GM12878 (cell line): ENCODE results near the gene CHMP4B. TPM values are rescaled to one million over a fixed set of nuclear protein-coding genes. Genes with fewer than 3 reads are reported as not detected.

ENCODE experiments used
- ATAC-seq: fragments of 200-7000 bp; cut with Tn5 transposase; 3 replicates; pipeline ENCODE4 v1.9.1; 2020; ENCODE audit warnings: mild to moderate bottlenecking, moderate library complexity
- BruUV-seq: library from RNA; stranded (reverse); fragments of 400-500 nt; replicated peaks from 2 replicates; lab custom pipeline; 2021; lab: Mats Ljungman, UMichigan
- CTCF ChIA-PET: fragments of 300-600 bp; sonication (Branson Sonifier 250); formaldehyde crosslinking; extraction: SDS; loops from one replicate; lab custom pipeline; 2021; ENCODE audit warnings: inconsistent platforms; lab: Yijun Ruan, JAX
- POLR2A ChIA-PET: fragments of 350-600 bp; formaldehyde crosslinking; extraction: SDS; loops from one replicate; lab custom pipeline; 2021; ENCODE audit warnings: inconsistent platforms; lab: Charles Lee
- RAD21 ChIA-PET: fragments of 300-600 bp; sonication (Branson Sonifier 250); formaldehyde crosslinking; loops from one replicate; lab custom pipeline; 2023; ENCODE audit warnings: antibody characterized with exemption; ENCODE audit not compliant: unreplicated experiment; lab: Charles Lee
- SMC1A ChIA-PET: fragments of 300-600 bp; sonication (Branson Sonifier 250); formaldehyde crosslinking; loops from one replicate; lab custom pipeline; 2023; ENCODE audit not compliant: unreplicated experiment, uncharacterized antibody; lab: Charles Lee
- DNase-seq: peaks from one replicate; pipeline ENCODE4 v3.0.0-alpha.2; 2011; ENCODE audit warnings: low read depth, low spot score
- FAIRE-seq: peaks from 3 replicates; lab custom pipeline; 2011; peaks lifted over from hg19 to GRCh38; lab: Jason Lieb, UNC
- H2AFZ ChIP-seq: 2 replicates; pipeline ENCODE4 v1.6.0; 2011; ENCODE audit warnings: low read depth, low read length, control low read depth; ENCODE audit not compliant: control insufficient read depth
- H3K27ac ChIP-seq: 2 replicates; pipeline ENCODE4 v1.5.1; 2011; ENCODE audit warnings: control low read depth; ENCODE audit not compliant: control insufficient read depth, insufficient read depth
- H3K27me3 ChIP-seq, 2 experiments: replicated peaks in 1 of 2; 2 replicates each; pipeline versions ENCODE4 v1.6.0 to v1.6.1; 2011; ENCODE audit warnings: low read length in 1 of 2; ENCODE audit not compliant: control insufficient read depth in 2 of 2, insufficient read depth in 2 of 2
- H3K36me3 ChIP-seq, 2 experiments: 2 replicates each; pipeline ENCODE4 v1.5.1; 2011; ENCODE audit warnings: low read length in 1 of 2; ENCODE audit not compliant: control insufficient read depth in 2 of 2, insufficient read depth in 2 of 2
- H3K4me1 ChIP-seq: 2 replicates; pipeline ENCODE4 v1.6.1; 2011; ENCODE audit warnings: mild to moderate bottlenecking, low read length, moderate library complexity, mixed read lengths; ENCODE audit not compliant: control insufficient read depth, insufficient read depth
- H3K4me2 ChIP-seq: 2 replicates; pipeline ENCODE4 v1.6.0; 2011; ENCODE audit warnings: control low read depth; ENCODE audit not compliant: control insufficient read depth, insufficient read depth
- H3K4me3 ChIP-seq: fragments of 200-600 bp; sonication (generic); 2 replicates; pipeline ENCODE4 v1.5.1; 2016
- H3K79me2 ChIP-seq: 2 replicates; pipeline ENCODE4 v1.6.0; 2011; ENCODE audit warnings: low read length; ENCODE audit not compliant: control insufficient read depth, insufficient read depth
- H3K9ac ChIP-seq: 2 replicates; pipeline ENCODE4 v1.8.0; 2011; ENCODE audit warnings: low read length, control low read depth, mixed read lengths; ENCODE audit not compliant: control insufficient read depth, insufficient read depth
- H3K9me3 ChIP-seq: replicated peaks from 3 replicates; pipeline ENCODE4 v1.5.1; 2011; ENCODE audit warnings: mild to moderate bottlenecking, low read length; ENCODE audit not compliant: control insufficient read depth, insufficient read depth
- H4K20me1 ChIP-seq: 2 replicates; pipeline ENCODE4 v1.6.0; 2011; ENCODE audit not compliant: control insufficient read depth, insufficient read depth
- BACH1 ChIP-seq: fragments of 450-650 bp; IDR thresholded peaks from 2 replicates; pipeline ENCODE4 v1.6.1; 2017; ENCODE audit warnings: mild to moderate bottlenecking, borderline replicate concordance
- BCLAF1 ChIP-seq: fragments of 450-650 bp; IDR thresholded peaks from 2 replicates; pipeline ENCODE4 v1.6.1; 2017; ENCODE audit warnings: antibody characterized with exemption, mild to moderate bottlenecking, moderate library complexity
- BRCA1 ChIP-seq: IDR thresholded peaks from 2 replicates; pipeline ENCODE4 v1.6.1; 2011; ENCODE audit warnings: low read depth, low read length, improper control_type of control experiment
- CHD2 ChIP-seq: IDR thresholded peaks from 2 replicates; pipeline ENCODE4 v1.6.1; 2011; ENCODE audit warnings: low read depth, low read length, improper control_type of control experiment, borderline replicate concordance
- EED ChIP-seq: sonication (generic); IDR thresholded peaks from 2 replicates; pipeline ENCODE4 v1.6.1; 2016; ENCODE audit warnings: antibody characterized with exemption, low read depth
- FOS ChIP-seq: IDR thresholded peaks from 3 replicates; pipeline ENCODE4 v1.6.1; 2011; ENCODE audit warnings: borderline replicate concordance; ENCODE audit not compliant: insufficient read length; ENCODE audit errors: extremely low read depth
- FOXK2 ChIP-seq: fragments of 450-650 bp; IDR thresholded peaks from 2 replicates; pipeline ENCODE4 v1.6.1; 2017; ENCODE audit warnings: mild to moderate bottlenecking, moderate library complexity
- KDM1A ChIP-seq: fragments of 200-600 bp; sonication (generic); IDR thresholded peaks from 2 replicates; pipeline ENCODE4 v1.6.1; 2016; ENCODE audit warnings: borderline replicate concordance
- MTA2 ChIP-seq: fragments of 450-650 bp; IDR thresholded peaks from 2 replicates; pipeline ENCODE4 v1.6.1; 2016; ENCODE audit warnings: low read depth, mild to moderate bottlenecking, moderate library complexity
- PAX5 ChIP-seq: IDR thresholded peaks from 2 replicates; pipeline ENCODE4 v1.6.1; 2011; ENCODE audit warnings: low read depth, low read length, borderline replicate concordance
- POLR2AphosphoS5 ChIP-seq: IDR thresholded peaks from 2 replicates; pipeline ENCODE4 v1.6.1; 2011; ENCODE audit warnings: mild to moderate bottlenecking, low read length, inconsistent platforms
- SUZ12 ChIP-seq: fragments of 200-600 bp; sonication (generic); IDR thresholded peaks from one replicate; pipeline ENCODE4 v1.6.1; 2018; ENCODE audit warnings: antibody characterized with exemption, mild to moderate bottlenecking; ENCODE audit not compliant: unreplicated experiment
- YBX1 ChIP-seq: fragments of 450-650 bp; IDR thresholded peaks from 2 replicates; pipeline ENCODE4 v1.6.1; 2016; ENCODE audit warnings: antibody characterized with exemption
- YY1 ChIP-seq: IDR thresholded peaks from 2 replicates; pipeline ENCODE4 v1.6.1; 2011; ENCODE audit warnings: low read depth, mild to moderate bottlenecking, low read length
- ZBED1 ChIP-seq: IDR thresholded peaks from 2 replicates; pipeline ENCODE4 v1.6.1; 2016; ENCODE audit warnings: borderline replicate concordance
- ZNF207 ChIP-seq: fragments of 450-650 bp; IDR thresholded peaks from 2 replicates; pipeline ENCODE4 v1.6.1; 2014; ENCODE audit warnings: antibody characterized with exemption, mild to moderate bottlenecking, borderline replicate concordance
- ZNF384 ChIP-seq: IDR thresholded peaks from 2 replicates; pipeline ENCODE4 v1.6.1; 2012; ENCODE audit warnings: low read depth, mild to moderate bottlenecking, low read length, improper control_type of control experiment, borderline replicate concordance
- ZZZ3 ChIP-seq: IDR thresholded peaks from 2 replicates; pipeline ENCODE4 v1.6.1; 2011; ENCODE audit warnings: low read depth; ENCODE audit not compliant: control insufficient read depth, insufficient read length
- WGBS: methylation state at CpG from one replicate; pipeline ENCODE4 v1.1.6; 2016; ENCODE audit warnings: low lambda C conversion rate; ENCODE audit not compliant: insufficient replicate concordance, insufficient coverage; ENCODE audit errors: missing lambda C conversion rate; 5-methylcytosine and 5-hydroxymethylcytosine counted together
- in situ Hi-C: fragments of 300-500 bp; cut with MboI; formaldehyde crosslinking; loops from 9 replicates; pipeline ENCODE4 v1.14.3; 2018; ENCODE audit warnings: mixed read lengths
- intact Hi-C: fragments of 100-400 bp; cut with micrococcal nuclease; formaldehyde crosslinking; loops from one replicate; pipeline ENCODE4 v1.14.2; 2022; ENCODE audit not compliant: unreplicated experiment
- polyA plus RNA-seq, 11 experiments: library from polyadenylated mRNA; depleted of rRNA in 4 of 11; unstranded in 6 of 11; stranded (reverse) in 5 of 11; fragments of >200 nt; fragmentation: Nextera tagmentation in 4 of 11; fragmentation: Illumina TruSeq in 1 of 11; extraction: Ambion mirVana in 4 of 11; extraction: Trizol in 1 of 11; gene quantifications; 1 replicate in 1 of 11; 2 replicates in 10 of 11; pipeline versions ENCODE4 v1.2.1 to v1.2.3, GENCODE V29; 2011 to 2016; ENCODE audit warnings: inconsistent platforms in 2 of 11, missing spikeins in 2 of 11, low read depth in 1 of 11
- total RNA-seq, 4 experiments: library from RNA; depleted of rRNA in 3 of 4; stranded (reverse); fragments of >200 nt in 3 of 4; fragmentation: Illumina TruSeq in 1 of 4; extraction: Trizol in 1 of 4; gene quantifications; 2 replicates each; pipeline versions ENCODE4 v1.2.1 to v1.2.3, GENCODE V29; 2013 to 2021
- TF ChIP-seq, protein P1 (sequence below): fragments of 450-650 bp; IDR thresholded peaks from 2 replicates; pipeline ENCODE4 v1.6.1; 2016; ENCODE audit warnings: mild to moderate bottlenecking
- TF ChIP-seq, protein P2 (sequence below): IDR thresholded peaks from 2 replicates; pipeline ENCODE4 v1.6.1; 2011; ENCODE audit warnings: borderline replicate concordance, low read depth, mild to moderate bottlenecking, moderate library complexity, low read length; ENCODE audit not compliant: insufficient read depth, poor library complexity, severe bottlenecking

Gene CHMP4B
- total and polyA plus RNA-seq, 10 of the 15 experiments (the other 5 are each of a cell fraction or from before 2014, with no cell fraction given), result 4.2 to 118 (median 49.6) TPM

DNA sequence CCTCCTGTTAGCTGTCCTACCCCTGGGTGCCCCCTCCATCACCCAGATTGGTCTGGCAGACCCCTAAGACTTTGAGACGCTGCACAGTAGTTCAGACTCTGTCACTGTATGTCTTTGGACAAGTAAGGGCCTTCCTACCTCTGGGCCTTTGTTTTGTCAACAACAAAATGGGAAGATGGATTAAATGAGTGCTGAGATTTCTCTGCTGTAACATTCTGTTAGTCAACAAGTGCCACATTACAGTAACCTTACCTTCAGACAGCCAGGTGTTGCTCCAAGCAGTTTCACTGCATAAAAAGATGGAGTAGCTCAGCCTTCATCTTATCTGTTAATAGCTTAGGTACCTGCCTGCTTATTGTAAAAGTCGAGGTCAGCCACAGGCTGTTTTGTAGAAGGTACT, 16.0 kb downstream of the CHMP4B start:
- no peaks in the 10 kb centered on the region for H3K27me3 ChIP-seq
- H3K4me1 ChIP-seq, result peaks cover 9% of the 10 kb centered on the region
- H3K9ac ChIP-seq, result no peak overlapping the region
- no peak overlapping the region for H3K27ac ChIP-seq
- ChIA-PET SMC1A (interaction anchor here (1.4 to 4.4 kb wide), 4 partner anchors 14 to 32 kb away, joined by 3 to 26 read pairs (median 4); partner anchors contain the start of gene CHMP4B), RAD21 (interaction anchor here (1.5 kb wide), 1 partner anchor 9 kb away, joined by 3 read pairs; no protein-coding TSS in a partner anchor), POLR2A (interaction anchor here (0.7 to 1.2 kb wide), 2 partner anchors 9 to 14 kb away, joined by 3 to 6 read pairs; no protein-coding TSS in a partner anchor), CTCF (interaction anchor here (1.0 to 3.2 kb wide), 3 partner anchors 9 to 34 kb away, joined by 4 to 16 read pairs (median 4); no protein-coding TSS in a partner anchor)
- peaks cover 8 to 19% of the 10 kb centered on the region in 2 experiments for H3K36me3 ChIP-seq
- no peak overlapping the region for H2AFZ ChIP-seq
- peaks cover 83% of the 10 kb centered on the region for H3K79me2 ChIP-seq
- no peak overlapping the region for H3K4me3 ChIP-seq
- TF ChIP-seq FOS, result no peak
- TF ChIP-seq, protein P1, sequence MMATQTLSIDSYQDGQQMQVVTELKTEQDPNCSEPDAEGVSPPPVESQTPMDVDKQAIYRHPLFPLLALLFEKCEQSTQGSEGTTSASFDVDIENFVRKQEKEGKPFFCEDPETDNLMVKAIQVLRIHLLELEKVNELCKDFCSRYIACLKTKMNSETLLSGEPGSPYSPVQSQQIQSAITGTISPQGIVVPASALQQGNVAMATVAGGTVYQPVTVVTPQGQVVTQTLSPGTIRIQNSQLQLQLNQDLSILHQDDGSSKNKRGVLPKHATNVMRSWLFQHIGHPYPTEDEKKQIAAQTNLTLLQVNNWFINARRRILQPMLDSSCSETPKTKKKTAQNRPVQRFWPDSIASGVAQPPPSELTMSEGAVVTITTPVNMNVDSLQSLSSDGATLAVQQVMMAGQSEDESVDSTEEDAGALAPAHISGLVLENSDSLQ, result no peak
- no peak for TF ChIP-seq MTA2
- TF ChIP-seq ZBED1, result no peak
- no peak for TF ChIP-seq PAX5
- TF ChIP-seq YY1, result no peak
- TF ChIP-seq SUZ12, result no peak
- TF ChIP-seq, protein P2, sequence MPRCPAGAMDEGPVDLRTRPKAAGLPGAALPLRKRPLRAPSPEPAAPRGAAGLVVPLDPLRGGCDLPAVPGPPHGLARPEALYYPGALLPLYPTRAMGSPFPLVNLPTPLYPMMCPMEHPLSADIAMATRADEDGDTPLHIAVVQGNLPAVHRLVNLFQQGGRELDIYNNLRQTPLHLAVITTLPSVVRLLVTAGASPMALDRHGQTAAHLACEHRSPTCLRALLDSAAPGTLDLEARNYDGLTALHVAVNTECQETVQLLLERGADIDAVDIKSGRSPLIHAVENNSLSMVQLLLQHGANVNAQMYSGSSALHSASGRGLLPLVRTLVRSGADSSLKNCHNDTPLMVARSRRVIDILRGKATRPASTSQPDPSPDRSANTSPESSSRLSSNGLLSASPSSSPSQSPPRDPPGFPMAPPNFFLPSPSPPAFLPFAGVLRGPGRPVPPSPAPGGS, result no peak
- no peak for TF ChIP-seq ZZZ3
- no peak for TF ChIP-seq KDM1A
- TF ChIP-seq ZNF207, result no peak
- no peak for TF ChIP-seq POLR2AphosphoS5
- TF ChIP-seq ZNF384, result no peak
- TF ChIP-seq CHD2, result no peak
- TF ChIP-seq YBX1, result no peak
- TF ChIP-seq BRCA1, result no peak
- no peak for TF ChIP-seq BCLAF1
- TF ChIP-seq FOXK2, result no peak
- no peak for TF ChIP-seq BACH1
- no peak for TF ChIP-seq EED
- in situ Hi-C loops (no loop called here), intact Hi-C loops (no loop called here)
- no peak for DNase-seq
- no peak for FAIRE-seq
- whole genome bisulfite sequencing, result 100% methylated on average over 2 of the region's 2 CpGs
- H3K4me2 ChIP-seq, result no peak overlapping the region
- no peak for ATAC-seq
- H4K20me1 ChIP-seq, result peaks cover 8% of the 10 kb centered on the region
- no peaks in the 10 kb centered on the region for H3K9me3 ChIP-seq
- BruUV-seq, result no TSS peak
